HCT116 (cell line): ENCODE results near the gene TBCD.

Experiments
- ELF1 ChIP-seq: IDR thresholded peaks from 2 replicates; pipeline ENCODE4 v1.6.1; 2012; ENCODE audit warnings: low read depth, borderline replicate concordance
- EZH2 ChIP-seq: fragments of 200-600 bp; sonication (generic); IDR thresholded peaks from 2 replicates; pipeline ENCODE4 v1.6.1; 2017; ENCODE audit warnings: antibody characterized with exemption, mixed run types
- EZH2phosphoT487 ChIP-seq: fragments of 200-600 bp; IDR thresholded peaks from 2 replicates; pipeline ENCODE4 v1.6.1; 2018; ENCODE audit warnings: antibody characterized with exemption, borderline replicate concordance
- FOSL1 ChIP-seq: IDR thresholded peaks from 2 replicates; pipeline ENCODE4 v1.6.1; 2012; ENCODE audit warnings: low read depth
- POLR2A ChIP-seq: IDR thresholded peaks from 2 replicates; pipeline ENCODE4 v1.7.0; 2011; ENCODE audit warnings: borderline replicate concordance; ENCODE audit not compliant: insufficient read depth, insufficient read length; ENCODE audit errors: extremely low read depth
- POLR2AphosphoS5 ChIP-seq: IDR thresholded peaks from 2 replicates; pipeline ENCODE4 v1.6.1; 2011; ENCODE audit warnings: mild to moderate bottlenecking, low read depth, low read length, moderate library complexity
- SIN3A ChIP-seq: IDR thresholded peaks from 2 replicates; pipeline ENCODE4 v1.6.1; 2012; ENCODE audit warnings: low read depth
- YY1 ChIP-seq: IDR thresholded peaks from 2 replicates; pipeline ENCODE4 v1.6.1; 2011; ENCODE audit warnings: low read length, low read depth, moderate library complexity, mild to moderate bottlenecking; ENCODE audit not compliant: insufficient replicate concordance; ENCODE audit errors: extremely low read depth
- ZNF274 ChIP-seq: fragments of 200-500 bp; sonication (Bioruptor generic); IDR thresholded peaks from 2 replicates; pipeline ENCODE4 v1.6.1; 2014; ENCODE audit warnings: mild to moderate bottlenecking, low read depth, low read length, inconsistent platforms
- TF ChIP-seq, protein P1 (sequence below), 3 experiments: fragments of 200-600 bp in 1 of 3; sonication (generic) in 1 of 3; IDR thresholded peaks in 2 of 3; conservative IDR thresholded peaks in 1 of 3; 2 replicates each; pipeline ENCODE4 v1.5.1; 2012 to 2017; ENCODE audit warnings: low read depth in 2 of 3, low read length in 2 of 3, antibody characterized with exemption in 1 of 3, borderline replicate concordance in 1 of 3, control low read depth in 1 of 3, mild to moderate bottlenecking in 1 of 3, mixed read lengths in 1 of 3, mixed run types in 1 of 3, moderate library complexity in 1 of 3; ENCODE audit not compliant: insufficient read depth in 1 of 3
- TF ChIP-seq, protein P2 (sequence below): IDR thresholded peaks from 2 replicates; pipeline ENCODE4 v1.6.1; 2012
- TF ChIP-seq, protein P3 (sequence below): IDR thresholded peaks from 2 replicates; pipeline ENCODE4 v1.6.1; 2012; ENCODE audit warnings: low read depth

DNA sequence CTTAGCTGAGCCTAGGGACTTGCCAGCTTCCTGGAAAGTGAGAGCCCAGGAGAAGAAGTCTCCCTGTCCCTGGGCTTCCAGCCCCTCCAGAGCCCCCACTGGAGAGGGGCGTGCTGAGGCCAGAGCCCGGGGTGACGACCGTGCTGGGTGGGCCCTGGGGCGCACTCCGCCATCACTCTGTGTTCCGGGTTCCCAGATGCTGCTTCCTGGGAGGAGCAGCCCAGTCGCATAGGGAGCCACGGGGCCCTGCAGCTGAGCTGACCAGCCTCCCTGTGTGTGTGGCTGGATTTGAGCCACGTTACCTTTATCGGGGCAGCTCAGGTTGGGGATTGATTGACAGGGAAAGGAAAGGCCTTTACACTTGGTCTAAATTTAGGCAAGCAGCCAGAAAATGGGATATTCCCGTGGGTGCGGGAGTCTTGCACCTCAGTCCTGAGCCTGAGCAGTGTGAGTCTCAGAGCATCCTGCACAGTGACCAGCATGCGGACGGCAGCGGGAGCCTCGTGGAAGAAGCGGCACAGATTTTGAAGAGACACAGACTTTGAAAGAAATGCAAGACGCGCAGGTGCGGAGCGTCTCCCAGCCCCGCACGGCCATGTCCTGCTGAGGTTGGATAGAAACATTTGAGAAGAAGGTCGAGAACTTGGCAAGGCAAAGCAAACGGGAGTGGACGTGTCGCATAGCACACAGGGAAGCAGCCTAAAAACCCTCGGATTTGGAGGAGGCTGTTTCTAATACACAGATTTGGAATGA, 139.2 kb downstream of the TBCD start:
- no peak for TF ChIP-seq EZH2
- TF ChIP-seq EZH2phosphoT487: no peak
- no peak for TF ChIP-seq SIN3A
- TF ChIP-seq, protein P1, sequence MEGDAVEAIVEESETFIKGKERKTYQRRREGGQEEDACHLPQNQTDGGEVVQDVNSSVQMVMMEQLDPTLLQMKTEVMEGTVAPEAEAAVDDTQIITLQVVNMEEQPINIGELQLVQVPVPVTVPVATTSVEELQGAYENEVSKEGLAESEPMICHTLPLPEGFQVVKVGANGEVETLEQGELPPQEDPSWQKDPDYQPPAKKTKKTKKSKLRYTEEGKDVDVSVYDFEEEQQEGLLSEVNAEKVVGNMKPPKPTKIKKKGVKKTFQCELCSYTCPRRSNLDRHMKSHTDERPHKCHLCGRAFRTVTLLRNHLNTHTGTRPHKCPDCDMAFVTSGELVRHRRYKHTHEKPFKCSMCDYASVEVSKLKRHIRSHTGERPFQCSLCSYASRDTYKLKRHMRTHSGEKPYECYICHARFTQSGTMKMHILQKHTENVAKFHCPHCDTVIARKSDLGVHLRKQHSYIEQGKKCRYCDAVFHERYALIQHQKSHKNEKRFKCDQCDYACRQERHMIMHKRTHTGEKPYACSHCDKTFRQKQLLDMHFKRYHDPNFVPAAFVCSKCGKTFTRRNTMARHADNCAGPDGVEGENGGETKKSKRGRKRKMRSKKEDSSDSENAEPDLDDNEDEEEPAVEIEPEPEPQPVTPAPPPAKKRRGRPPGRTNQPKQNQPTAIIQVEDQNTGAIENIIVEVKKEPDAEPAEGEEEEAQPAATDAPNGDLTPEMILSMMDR (IDR thresholded peaks at IDR 0.05 in 2 of 3, conservative IDR thresholded peaks at IDR 0.05 in 1 of 3; ENCODE audit: borderline replicate concordance in 1 of 3, insufficient read depth in 1 of 3, low read depth in 2 of 3, low read length in 2 of 3): no peak
- TF ChIP-seq POLR2A: no peak
- no peak for TF ChIP-seq POLR2AphosphoS5
- TF ChIP-seq ELF1: no peak
- TF ChIP-seq ZNF274: no peak
- TF ChIP-seq FOSL1: no peak
- no peak for TF ChIP-seq YY1
- TF ChIP-seq, protein P2, sequence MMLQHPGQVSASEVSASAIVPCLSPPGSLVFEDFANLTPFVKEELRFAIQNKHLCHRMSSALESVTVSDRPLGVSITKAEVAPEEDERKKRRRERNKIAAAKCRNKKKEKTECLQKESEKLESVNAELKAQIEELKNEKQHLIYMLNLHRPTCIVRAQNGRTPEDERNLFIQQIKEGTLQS: no peak
- TF ChIP-seq, protein P3, sequence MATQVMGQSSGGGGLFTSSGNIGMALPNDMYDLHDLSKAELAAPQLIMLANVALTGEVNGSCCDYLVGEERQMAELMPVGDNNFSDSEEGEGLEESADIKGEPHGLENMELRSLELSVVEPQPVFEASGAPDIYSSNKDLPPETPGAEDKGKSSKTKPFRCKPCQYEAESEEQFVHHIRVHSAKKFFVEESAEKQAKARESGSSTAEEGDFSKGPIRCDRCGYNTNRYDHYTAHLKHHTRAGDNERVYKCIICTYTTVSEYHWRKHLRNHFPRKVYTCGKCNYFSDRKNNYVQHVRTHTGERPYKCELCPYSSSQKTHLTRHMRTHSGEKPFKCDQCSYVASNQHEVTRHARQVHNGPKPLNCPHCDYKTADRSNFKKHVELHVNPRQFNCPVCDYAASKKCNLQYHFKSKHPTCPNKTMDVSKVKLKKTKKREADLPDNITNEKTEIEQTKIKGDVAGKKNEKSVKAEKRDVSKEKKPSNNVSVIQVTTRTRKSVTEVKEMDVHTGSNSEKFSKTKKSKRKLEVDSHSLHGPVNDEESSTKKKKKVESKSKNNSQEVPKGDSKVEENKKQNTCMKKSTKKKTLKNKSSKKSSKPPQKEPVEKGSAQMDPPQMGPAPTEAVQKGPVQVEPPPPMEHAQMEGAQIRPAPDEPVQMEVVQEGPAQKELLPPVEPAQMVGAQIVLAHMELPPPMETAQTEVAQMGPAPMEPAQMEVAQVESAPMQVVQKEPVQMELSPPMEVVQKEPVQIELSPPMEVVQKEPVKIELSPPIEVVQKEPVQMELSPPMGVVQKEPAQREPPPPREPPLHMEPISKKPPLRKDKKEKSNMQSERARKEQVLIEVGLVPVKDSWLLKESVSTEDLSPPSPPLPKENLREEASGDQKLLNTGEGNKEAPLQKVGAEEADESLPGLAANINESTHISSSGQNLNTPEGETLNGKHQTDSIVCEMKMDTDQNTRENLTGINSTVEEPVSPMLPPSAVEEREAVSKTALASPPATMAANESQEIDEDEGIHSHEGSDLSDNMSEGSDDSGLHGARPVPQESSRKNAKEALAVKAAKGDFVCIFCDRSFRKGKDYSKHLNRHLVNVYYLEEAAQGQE: no peak
